ENCODE measurements around the gene ZSCAN22. TPM values are rescaled to one million over a fixed set of nuclear protein-coding genes. Genes with fewer than 3 reads are reported as not detected.

The ZSCAN22 gene
- total RNA-seq, 1 experiment from 2014 or later = 3.2 TPM

DNA sequence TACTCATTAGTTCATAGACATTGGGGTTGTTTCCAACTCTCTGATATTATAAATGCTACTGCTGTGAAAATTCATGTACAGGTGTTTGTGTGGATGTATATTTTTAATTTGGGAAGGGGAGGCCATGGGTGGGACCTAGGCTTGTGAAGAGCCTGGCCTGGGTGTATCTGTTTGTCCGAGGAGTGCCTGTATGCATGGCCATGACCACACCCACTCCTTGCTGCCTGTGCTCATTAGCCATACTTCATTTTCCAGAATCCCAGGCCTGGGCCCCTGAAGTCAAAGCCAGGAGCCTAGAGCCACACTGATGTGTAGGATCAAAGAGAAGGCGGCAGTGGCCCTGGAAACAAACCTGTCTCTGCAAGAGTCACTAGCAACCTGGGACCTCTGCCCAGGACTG is 11.2 kb upstream of the ZSCAN22 start (continued):
- TF ChIP-seq, protein P1, sequence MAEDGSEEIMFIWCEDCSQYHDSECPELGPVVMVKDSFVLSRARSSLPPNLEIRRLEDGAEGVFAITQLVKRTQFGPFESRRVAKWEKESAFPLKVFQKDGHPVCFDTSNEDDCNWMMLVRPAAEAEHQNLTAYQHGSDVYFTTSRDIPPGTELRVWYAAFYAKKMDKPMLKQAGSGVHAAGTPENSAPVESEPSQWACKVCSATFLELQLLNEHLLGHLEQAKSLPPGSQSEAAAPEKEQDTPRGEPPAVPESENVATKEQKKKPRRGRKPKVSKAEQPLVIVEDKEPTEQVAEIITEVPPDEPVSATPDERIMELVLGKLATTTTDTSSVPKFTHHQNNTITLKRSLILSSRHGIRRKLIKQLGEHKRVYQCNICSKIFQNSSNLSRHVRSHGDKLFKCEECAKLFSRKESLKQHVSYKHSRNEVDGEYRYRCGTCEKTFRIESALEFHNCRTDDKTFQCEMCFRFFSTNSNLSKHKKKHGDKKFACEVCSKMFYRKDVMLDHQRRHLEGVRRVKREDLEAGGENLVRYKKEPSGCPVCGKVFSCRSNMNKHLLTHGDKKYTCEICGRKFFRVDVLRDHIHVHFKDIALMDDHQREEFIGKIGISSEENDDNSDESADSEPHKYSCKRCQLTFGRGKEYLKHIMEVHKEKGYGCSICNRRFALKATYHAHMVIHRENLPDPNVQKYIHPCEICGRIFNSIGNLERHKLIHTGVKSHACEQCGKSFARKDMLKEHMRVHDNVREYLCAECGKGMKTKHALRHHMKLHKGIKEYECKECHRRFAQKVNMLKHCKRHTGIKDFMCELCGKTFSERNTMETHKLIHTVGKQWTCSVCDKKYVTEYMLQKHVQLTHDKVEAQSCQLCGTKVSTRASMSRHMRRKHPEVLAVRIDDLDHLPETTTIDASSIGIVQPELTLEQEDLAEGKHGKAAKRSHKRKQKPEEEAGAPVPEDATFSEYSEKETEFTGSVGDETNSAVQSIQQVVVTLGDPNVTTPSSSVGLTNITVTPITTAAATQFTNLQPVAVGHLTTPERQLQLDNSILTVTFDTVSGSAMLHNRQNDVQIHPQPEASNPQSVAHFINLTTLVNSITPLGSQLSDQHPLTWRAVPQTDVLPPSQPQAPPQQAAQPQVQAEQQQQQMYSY (CRISPR knock-in tag; IDR thresholded peaks at IDR 0.05) = no peak

DNA sequence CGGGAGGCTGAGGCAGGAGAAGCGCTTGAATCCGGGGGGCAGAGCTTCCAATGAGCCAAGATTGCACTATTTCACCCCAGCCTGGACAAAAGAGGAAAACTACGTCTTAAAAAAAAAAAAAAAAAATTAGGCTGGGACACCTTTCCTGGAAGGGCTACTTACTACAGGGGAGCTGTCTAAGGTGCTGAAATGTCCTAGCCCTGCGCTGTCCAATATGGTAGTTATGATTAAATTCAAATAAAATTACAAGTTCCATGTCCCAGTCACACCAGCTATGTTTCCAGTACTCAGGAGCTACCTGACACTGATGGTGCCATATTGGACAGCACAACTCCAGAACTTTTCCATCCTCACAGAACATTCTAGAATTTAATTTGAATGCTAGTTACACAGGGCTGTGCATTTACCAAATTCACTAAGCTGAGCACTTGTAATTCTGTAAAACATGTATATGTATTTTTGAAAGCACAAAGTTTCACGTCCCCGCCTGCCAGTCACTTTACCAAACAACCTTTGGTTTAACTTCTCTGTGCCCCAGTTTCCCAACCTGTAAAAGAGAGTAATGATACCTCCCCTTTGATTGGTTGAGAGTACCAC is 9.2 kb upstream of the ZSCAN22 start:
- no peak overlapping the region for H3K4me3 Mint-ChIP-seq
- ChIA-PET POLR2A (interaction anchor here (1.1 kb wide), 1 partner anchor 9 kb away, joined by 6 read pairs; the partner anchor contains the start of gene ZSCAN22), CTCF (no interaction called here)
- H3K4me1 Mint-ChIP-seq = no peaks in the 10 kb centered on the region
- H3K36me3 Mint-ChIP-seq = peaks cover 28% of the 10 kb centered on the region
- no peaks in the 10 kb centered on the region for H3K9me3 Mint-ChIP-seq
- no peaks in the 10 kb centered on the region for H3K27me3 Mint-ChIP-seq (ENCODE audit: low read depth)
- peak; percentile 35 for ATAC-seq
- no peak overlapping the region for H3K27ac Mint-ChIP-seq
- no peak for DNase-seq (ENCODE audit: low spot score)
- TF ChIP-seq SMAD3 (CRISPR knock-in tag; IDR thresholded peaks at IDR 0.05; ENCODE audit: borderline replicate concordance) = no peak
- TF ChIP-seq HMGA2 (CRISPR knock-in tag; IDR thresholded peaks at IDR 0.05) = no peak
- TF ChIP-seq, protein P2, sequence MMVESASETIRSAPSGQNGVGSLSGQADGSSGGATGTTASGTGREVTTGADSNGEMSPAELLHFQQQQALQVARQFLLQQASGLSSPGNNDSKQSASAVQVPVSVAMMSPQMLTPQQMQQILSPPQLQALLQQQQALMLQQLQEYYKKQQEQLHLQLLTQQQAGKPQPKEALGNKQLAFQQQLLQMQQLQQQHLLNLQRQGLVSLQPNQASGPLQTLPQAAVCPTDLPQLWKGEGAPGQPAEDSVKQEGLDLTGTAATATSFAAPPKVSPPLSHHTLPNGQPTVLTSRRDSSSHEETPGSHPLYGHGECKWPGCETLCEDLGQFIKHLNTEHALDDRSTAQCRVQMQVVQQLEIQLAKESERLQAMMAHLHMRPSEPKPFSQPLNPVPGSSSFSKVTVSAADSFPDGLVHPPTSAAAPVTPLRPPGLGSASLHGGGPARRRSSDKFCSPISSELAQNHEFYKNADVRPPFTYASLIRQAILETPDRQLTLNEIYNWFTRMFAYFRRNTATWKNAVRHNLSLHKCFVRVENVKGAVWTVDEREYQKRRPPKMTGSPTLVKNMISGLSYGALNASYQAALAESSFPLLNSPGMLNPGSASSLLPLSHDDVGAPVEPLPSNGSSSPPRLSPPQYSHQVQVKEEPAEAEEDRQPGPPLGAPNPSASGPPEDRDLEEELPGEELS (CRISPR knock-in tag; IDR thresholded peaks at IDR 0.05) = no peak
- TF ChIP-seq FOXP1 (CRISPR knock-in tag; IDR thresholded peaks at IDR 0.05; ENCODE audit: borderline replicate concordance) = no peak
- peak; percentile 42; the same call in 1 of the 2 replicates for TF ChIP-seq NFE2L1 (CRISPR knock-in tag; IDR thresholded peaks at IDR 0.05)
- TF ChIP-seq FOXJ3 (CRISPR knock-in tag; IDR thresholded peaks at IDR 0.05; ENCODE audit: borderline replicate concordance) = no peak
- TF ChIP-seq, protein P3, sequence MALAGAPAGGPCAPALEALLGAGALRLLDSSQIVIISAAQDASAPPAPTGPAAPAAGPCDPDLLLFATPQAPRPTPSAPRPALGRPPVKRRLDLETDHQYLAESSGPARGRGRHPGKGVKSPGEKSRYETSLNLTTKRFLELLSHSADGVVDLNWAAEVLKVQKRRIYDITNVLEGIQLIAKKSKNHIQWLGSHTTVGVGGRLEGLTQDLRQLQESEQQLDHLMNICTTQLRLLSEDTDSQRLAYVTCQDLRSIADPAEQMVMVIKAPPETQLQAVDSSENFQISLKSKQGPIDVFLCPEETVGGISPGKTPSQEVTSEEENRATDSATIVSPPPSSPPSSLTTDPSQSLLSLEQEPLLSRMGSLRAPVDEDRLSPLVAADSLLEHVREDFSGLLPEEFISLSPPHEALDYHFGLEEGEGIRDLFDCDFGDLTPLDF (CRISPR knock-in tag; IDR thresholded peaks at IDR 0.05) = no peak
- TF ChIP-seq JUN (CRISPR knock-in tag; IDR thresholded peaks at IDR 0.05) = peak; percentile 57; the same call in 1 of the 2 replicates
- TF ChIP-seq, protein P4, sequence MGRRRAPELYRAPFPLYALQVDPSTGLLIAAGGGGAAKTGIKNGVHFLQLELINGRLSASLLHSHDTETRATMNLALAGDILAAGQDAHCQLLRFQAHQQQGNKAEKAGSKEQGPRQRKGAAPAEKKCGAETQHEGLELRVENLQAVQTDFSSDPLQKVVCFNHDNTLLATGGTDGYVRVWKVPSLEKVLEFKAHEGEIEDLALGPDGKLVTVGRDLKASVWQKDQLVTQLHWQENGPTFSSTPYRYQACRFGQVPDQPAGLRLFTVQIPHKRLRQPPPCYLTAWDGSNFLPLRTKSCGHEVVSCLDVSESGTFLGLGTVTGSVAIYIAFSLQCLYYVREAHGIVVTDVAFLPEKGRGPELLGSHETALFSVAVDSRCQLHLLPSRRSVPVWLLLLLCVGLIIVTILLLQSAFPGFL (CRISPR knock-in tag; IDR thresholded peaks at IDR 0.05; ENCODE audit: borderline replicate concordance) = peak; percentile 17; the same call in 1 of the 2 replicates
- TF ChIP-seq TEAD4 (CRISPR knock-in tag; IDR thresholded peaks at IDR 0.05) = no peak
- TF ChIP-seq, protein P5, sequence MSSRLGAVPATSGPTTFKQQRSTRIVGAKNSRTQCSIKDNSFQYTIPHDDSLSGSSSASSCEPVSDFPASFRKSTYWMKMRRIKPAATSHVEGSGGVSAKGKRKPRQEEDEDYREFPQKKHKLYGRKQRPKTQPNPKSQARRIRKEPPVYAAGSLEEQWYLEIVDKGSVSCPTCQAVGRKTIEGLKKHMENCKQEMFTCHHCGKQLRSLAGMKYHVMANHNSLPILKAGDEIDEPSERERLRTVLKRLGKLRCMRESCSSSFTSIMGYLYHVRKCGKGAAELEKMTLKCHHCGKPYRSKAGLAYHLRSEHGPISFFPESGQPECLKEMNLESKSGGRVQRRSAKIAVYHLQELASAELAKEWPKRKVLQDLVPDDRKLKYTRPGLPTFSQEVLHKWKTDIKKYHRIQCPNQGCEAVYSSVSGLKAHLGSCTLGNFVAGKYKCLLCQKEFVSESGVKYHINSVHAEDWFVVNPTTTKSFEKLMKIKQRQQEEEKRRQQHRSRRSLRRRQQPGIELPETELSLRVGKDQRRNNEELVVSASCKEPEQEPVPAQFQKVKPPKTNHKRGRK (CRISPR knock-in tag; IDR thresholded peaks at IDR 0.05; ENCODE audit: borderline replicate concordance) = no peak
- TF ChIP-seq PRRX2 (CRISPR knock-in tag; IDR thresholded peaks at IDR 0.05) = no peak
- no peak for TF ChIP-seq CBFB (CRISPR knock-in tag; IDR thresholded peaks at IDR 0.05; ENCODE audit: low read depth)
- no peak for TF ChIP-seq ZNF121 (CRISPR knock-in tag; IDR thresholded peaks at IDR 0.05)
- TF ChIP-seq, protein P6, sequence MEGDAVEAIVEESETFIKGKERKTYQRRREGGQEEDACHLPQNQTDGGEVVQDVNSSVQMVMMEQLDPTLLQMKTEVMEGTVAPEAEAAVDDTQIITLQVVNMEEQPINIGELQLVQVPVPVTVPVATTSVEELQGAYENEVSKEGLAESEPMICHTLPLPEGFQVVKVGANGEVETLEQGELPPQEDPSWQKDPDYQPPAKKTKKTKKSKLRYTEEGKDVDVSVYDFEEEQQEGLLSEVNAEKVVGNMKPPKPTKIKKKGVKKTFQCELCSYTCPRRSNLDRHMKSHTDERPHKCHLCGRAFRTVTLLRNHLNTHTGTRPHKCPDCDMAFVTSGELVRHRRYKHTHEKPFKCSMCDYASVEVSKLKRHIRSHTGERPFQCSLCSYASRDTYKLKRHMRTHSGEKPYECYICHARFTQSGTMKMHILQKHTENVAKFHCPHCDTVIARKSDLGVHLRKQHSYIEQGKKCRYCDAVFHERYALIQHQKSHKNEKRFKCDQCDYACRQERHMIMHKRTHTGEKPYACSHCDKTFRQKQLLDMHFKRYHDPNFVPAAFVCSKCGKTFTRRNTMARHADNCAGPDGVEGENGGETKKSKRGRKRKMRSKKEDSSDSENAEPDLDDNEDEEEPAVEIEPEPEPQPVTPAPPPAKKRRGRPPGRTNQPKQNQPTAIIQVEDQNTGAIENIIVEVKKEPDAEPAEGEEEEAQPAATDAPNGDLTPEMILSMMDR (IDR thresholded peaks at IDR 0.05) = no peak
- TF ChIP-seq GRHL2 (CRISPR knock-in tag; IDR thresholded peaks at IDR 0.05; ENCODE audit: insufficient replicate concordance, severe bottlenecking) = no peak
- TF ChIP-seq ELF4 (CRISPR knock-in tag; IDR thresholded peaks at IDR 0.05; ENCODE audit: low read depth) = no peak
- TF ChIP-seq, protein P7, sequence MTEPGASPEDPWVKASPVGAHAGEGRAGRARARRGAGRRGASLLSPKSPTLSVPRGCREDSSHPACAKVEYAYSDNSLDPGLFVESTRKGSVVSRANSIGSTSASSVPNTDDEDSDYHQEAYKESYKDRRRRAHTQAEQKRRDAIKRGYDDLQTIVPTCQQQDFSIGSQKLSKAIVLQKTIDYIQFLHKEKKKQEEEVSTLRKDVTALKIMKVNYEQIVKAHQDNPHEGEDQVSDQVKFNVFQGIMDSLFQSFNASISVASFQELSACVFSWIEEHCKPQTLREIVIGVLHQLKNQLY (CRISPR knock-in tag; IDR thresholded peaks at IDR 0.05) = no peak
- TF ChIP-seq, protein P8, sequence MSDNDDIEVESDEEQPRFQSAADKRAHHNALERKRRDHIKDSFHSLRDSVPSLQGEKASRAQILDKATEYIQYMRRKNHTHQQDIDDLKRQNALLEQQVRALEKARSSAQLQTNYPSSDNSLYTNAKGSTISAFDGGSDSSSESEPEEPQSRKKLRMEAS (CRISPR knock-in tag; IDR thresholded peaks at IDR 0.05) = no peak
- peak; percentile 48; the same call in 1 of the 2 replicates for TF ChIP-seq ZNF219 (CRISPR knock-in tag; IDR thresholded peaks at IDR 0.05; ENCODE audit: borderline replicate concordance)
